Posterior cingulate gyrus (tissue), 11 donors: ENCODE measurements around the gene C1orf21.

Experiments
- DNase-seq, 10 donors: peaks; one replicate each; pipeline versions ENCODE4 v3.0.0 to v3.0.0-alpha.2; 2020 to 2021; ENCODE audit warnings: mixed read lengths in 3 of 10
- intact Hi-C: fragments of 100-400 bp; cut with DNase I; formaldehyde crosslinking; loops from one replicate; pipeline ENCODE4 v1.15.1; 2023

Gene C1orf21

DNA sequence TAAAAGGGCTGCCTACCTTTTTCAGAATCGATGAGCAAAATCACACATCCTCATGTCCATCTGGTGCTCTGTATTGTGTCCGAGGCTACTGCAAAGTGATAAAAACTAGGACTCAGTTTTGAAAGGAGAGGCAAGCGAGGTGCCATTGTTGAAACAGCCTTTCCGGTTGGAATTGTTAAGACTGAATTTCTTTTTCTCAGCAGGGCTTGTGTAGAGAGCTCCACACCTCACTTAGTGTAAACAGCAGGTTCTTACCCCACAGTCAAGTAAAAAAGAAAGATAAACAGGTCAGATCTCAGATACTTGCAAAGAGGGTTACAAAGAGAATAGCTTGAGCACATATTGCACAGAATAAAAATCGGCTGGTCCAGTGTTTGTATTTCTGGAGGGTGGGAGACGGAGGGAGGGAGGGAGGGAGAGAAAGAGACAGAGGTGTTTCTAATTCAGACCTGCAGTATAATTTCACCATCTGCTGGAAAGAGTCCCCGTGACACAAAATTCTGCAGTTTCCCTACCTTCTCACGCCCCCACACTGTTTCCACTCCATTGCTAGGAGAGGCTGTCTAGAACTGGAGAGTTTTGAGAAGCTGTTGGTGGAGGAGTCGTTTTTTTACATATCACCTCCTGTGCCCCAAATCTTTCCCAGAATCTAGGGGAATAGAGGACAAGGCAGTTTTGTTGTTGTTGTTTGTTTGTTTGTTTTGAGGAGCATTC, 285.3 kb downstream of the C1orf21 start:
- intact Hi-C loops, result no loop called here
- no peak for DNase-seq

DNA sequence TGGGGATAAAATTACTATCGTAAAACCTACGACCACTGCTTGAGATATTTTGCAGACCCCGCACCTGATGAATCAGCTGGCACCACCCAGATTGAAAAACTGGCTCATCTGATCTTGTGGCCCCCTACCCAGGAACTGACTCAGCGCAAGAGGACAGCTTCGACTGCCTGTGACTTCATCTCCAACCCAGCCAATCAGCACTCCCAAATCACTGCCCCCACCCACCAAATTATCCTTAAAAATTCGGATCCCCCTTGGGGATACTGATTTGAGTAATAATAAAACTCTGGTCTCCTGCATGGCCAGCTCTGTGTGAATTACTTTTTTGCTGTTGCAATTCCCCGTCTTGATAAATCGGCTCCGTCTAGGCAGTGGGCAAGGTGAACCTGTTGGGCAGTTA, 286.5 kb downstream of the C1orf21 start:
- DNase-seq, result no peak
- intact Hi-C loops, result no loop called here

DNA sequence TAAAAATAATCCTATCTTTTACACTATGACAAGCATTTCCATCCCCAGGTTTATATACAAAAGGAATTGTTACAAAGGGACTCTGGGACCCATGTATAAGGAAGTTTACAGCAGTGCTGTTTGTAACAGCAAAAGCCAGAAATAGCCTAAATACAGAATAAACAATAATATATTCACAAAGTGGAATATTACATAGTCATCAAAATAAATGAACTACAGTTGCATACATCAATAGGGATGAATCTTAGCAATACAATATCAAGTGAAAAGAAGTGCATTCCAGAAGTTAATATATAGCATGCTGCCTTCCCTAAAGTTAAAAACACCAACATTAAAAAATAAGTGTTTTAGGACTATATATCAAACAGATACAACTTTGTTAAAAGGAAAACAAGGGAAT, 290.5 kb downstream of the C1orf21 start:
- no peak for DNase-seq
- intact Hi-C loops, result no loop called here
